Spleen (tissue), 11 donors: ENCODE data around the gene REG4. TPM values are rescaled to one million over a fixed set of nuclear protein-coding genes. Genes with fewer than 3 reads are reported as not detected.

Experiments
- DNase-seq: peaks from one replicate; pipeline ENCODE4 v3.0.0-alpha.2; 2020
- H3K27ac ChIP-seq, 8 donors: fragments of 200-600 bp; sonication (generic) in 7 of 8; 1 replicate in 4 of 8; 2 replicates in 4 of 8; pipeline versions ENCODE4 v1.5.0 to v1.8.0; 2016 to 2021; ENCODE audit warnings: inconsistent platforms in 4 of 8, mild to moderate bottlenecking in 4 of 8, moderate library complexity in 1 of 8
- H3K27me3 ChIP-seq, 7 donors: fragments of 200-600 bp; sonication (generic) in 6 of 7; replicated peaks in 1 of 7; 1 replicate in 4 of 7; 2 replicates in 3 of 7; pipeline versions ENCODE4 v1.5.0 to v1.8.0; 2016 to 2021; ENCODE audit warnings: inconsistent platforms in 3 of 7, mild to moderate bottlenecking in 1 of 7
- H3K36me3 ChIP-seq, 6 donors: fragments of 200-600 bp; sonication (generic) in 5 of 6; 1 replicate in 4 of 6; 2 replicates in 2 of 6; pipeline versions ENCODE4 v1.5.0 to v1.8.0; 2016 to 2021; ENCODE audit warnings: inconsistent platforms in 2 of 6
- H3K4me1 ChIP-seq, 6 donors: fragments of 200-600 bp; sonication (generic) in 5 of 6; 1 replicate in 3 of 6; 2 replicates in 3 of 6; pipeline versions ENCODE4 v1.5.0 to v1.8.0; 2016 to 2021; ENCODE audit warnings: inconsistent platforms in 3 of 6
- H3K4me3 ChIP-seq, 8 donors: fragments of 200-600 bp; sonication (generic) in 7 of 8; 1 replicate in 4 of 8; 2 replicates in 4 of 8; pipeline versions ENCODE4 v1.5.0 to v1.8.0; 2016 to 2021; ENCODE audit warnings: inconsistent platforms in 4 of 8, mild to moderate bottlenecking in 4 of 8, moderate library complexity in 2 of 8
- H3K9me3 ChIP-seq, 8 donors: fragments of 200-600 bp; sonication (generic) in 7 of 8; 1 replicate in 4 of 8; 2 replicates in 4 of 8; pipeline versions ENCODE4 v1.5.0 to v1.8.0; 2016 to 2021; ENCODE audit warnings: inconsistent platforms in 4 of 8
- POLR2A ChIP-seq, 3 donors: fragments of 450-650 bp; IDR thresholded peaks; one replicate each; pipeline ENCODE4 v1.5.1; 2017; ENCODE audit warnings: antibody characterized with exemption in 3 of 3, mild to moderate bottlenecking in 1 of 3
- POLR2AphosphoS5 ChIP-seq, 3 donors: sonication (generic); formaldehyde crosslinking; IDR thresholded peaks; one replicate each; pipeline ENCODE4 v1.5.1; 2017; ENCODE audit warnings: antibody characterized with exemption in 3 of 3
- WGBS, 5 donors: extraction: QIAGEN DNeasy Blood & Tissue Kit in 3 of 5; methylation state at CpG; one replicate each; pipeline versions ENCODE4 v1.1.5 to v1.1.7; 2013 to 2018; 5-methylcytosine and 5-hydroxymethylcytosine counted together
- intact Hi-C: fragments of 100-400 bp; cut with DNase I; formaldehyde crosslinking; loops from one replicate; pipeline ENCODE4 v1.15.0; 2023; ENCODE audit warnings: low total_unique reads
- polyA plus RNA-seq, 3 donors: library from polyadenylated mRNA; stranded (reverse); fragments of 200-250 nt; gene quantifications; one replicate each; pipeline ENCODE4 v1.2.1, GENCODE V29; 2013
- total RNA-seq, 7 donors: library from RNA; depleted of rRNA in 3 of 7; stranded (reverse); fragments of >200 nt in 3 of 7; fragmentation: NEBNext Ultra II Directional in 4 of 7; extraction: Animal tissue kit (Norgen Biotek cat#: 25700) in 4 of 7; gene quantifications; one replicate each; pipeline versions ENCODE4 v1.1.0 to v1.2.1, GENCODE V29; 2016 to 2021
- TF ChIP-seq, protein P1 (sequence below), 11 experiments: fragments of 200-600 bp in 7 of 11; fragments of 450-650 bp in 4 of 11; sonication (generic) in 4 of 11; IDR thresholded peaks in 8 of 11; conservative IDR thresholded peaks in 3 of 11; 1 replicate in 7 of 11; 2 replicates in 4 of 11; pipeline versions ENCODE4 v1.4.0 to v1.8.0; 2016 to 2021; ENCODE audit warnings: antibody characterized with exemption in 11 of 11, inconsistent platforms in 4 of 11, mild to moderate bottlenecking in 1 of 11
- donor health status: healthy with polysubstance abuse.
- donor health status: DM: no; HTN: no; CAD: no; lungs with moderate emphysema.
- donor health status: DM: no; HTN: no; CAD: no.
- donor health status: Bipolar disorder and iron deficiency.
- donor health status: healthy.
- donor health status: DM: no; HTN: no; CAD: no.
- donor health status: DM: yes; HTN: yes; CAD: no.

The REG4 gene
- total and polyA plus RNA-seq, 10 donors: 0.24 to 0.40 TPM; not detected in 8

DNA sequence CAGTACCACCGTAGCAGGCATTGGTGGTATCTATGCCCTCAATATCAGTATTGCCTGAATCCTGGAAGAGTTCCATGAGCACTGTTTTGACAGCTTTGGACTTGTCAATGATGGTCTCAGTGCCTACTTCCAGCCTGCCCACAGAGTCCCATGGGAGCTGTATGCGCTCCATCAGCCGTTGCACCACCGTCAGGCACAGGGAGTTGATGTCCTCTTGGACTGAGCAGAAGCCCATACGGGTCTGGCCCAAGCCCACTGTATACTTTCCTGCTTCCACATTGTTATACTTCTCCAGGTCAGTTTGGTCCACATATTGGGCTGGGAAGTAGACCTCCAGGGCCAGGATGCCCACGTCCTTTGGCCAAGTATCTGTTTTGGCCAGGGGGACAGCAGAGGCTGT is 47.0 kb downstream of the REG4 start:
- Histone ChIP-seq H3K9me3 (no peaks in the 10 kb centered on the region), H3K27ac (no peak overlapping the region), H3K27me3 (peaks cover 0 to 17% (median 0%) of the 10 kb centered on the region in 7 donors), H3K4me1 (no peaks in the 10 kb centered on the region), H3K4me3 (no peak overlapping the region), H3K36me3 (no peaks in the 10 kb centered on the region)
- WGBS, 5 donors: 85 to 92% (median 88%) methylated on average over 6 of the region's 6 CpGs
- no peak for DNase-seq
- TF ChIP-seq POLR2AphosphoS5 (IDR thresholded peaks at IDR 0.05) (no peak), POLR2A (IDR thresholded peaks at IDR 0.05) (no peak)
- TF ChIP-seq, protein P1, sequence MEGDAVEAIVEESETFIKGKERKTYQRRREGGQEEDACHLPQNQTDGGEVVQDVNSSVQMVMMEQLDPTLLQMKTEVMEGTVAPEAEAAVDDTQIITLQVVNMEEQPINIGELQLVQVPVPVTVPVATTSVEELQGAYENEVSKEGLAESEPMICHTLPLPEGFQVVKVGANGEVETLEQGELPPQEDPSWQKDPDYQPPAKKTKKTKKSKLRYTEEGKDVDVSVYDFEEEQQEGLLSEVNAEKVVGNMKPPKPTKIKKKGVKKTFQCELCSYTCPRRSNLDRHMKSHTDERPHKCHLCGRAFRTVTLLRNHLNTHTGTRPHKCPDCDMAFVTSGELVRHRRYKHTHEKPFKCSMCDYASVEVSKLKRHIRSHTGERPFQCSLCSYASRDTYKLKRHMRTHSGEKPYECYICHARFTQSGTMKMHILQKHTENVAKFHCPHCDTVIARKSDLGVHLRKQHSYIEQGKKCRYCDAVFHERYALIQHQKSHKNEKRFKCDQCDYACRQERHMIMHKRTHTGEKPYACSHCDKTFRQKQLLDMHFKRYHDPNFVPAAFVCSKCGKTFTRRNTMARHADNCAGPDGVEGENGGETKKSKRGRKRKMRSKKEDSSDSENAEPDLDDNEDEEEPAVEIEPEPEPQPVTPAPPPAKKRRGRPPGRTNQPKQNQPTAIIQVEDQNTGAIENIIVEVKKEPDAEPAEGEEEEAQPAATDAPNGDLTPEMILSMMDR (IDR thresholded peaks at IDR 0.05 in 8 of 11, conservative IDR thresholded peaks at IDR 0.05 in 3 of 11): no peak
- intact Hi-C loops: no loop called here

DNA sequence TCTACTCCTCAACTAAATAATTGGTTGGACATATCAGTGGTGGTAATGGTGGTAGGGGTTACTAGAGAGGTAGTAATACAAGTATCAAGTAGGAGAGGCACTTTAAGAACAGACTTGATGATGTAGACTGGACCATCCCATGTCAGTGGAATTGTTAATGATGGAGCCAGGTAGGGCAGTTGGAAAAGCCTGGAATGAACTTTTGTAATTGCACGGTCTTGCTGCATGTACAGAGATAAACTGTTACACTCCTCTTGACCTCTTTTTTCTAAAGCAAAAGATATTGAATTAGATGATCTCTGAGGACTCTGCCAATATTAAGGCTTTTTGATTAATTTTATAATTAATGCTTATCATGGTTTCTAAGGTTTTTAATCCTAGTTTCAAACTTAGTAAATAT is 48.3 kb downstream of the REG4 start:
- 81 to 97% (median 91%) methylated on average over 1 of the region's 1 CpG for WGBS, 5 donors

DNA sequence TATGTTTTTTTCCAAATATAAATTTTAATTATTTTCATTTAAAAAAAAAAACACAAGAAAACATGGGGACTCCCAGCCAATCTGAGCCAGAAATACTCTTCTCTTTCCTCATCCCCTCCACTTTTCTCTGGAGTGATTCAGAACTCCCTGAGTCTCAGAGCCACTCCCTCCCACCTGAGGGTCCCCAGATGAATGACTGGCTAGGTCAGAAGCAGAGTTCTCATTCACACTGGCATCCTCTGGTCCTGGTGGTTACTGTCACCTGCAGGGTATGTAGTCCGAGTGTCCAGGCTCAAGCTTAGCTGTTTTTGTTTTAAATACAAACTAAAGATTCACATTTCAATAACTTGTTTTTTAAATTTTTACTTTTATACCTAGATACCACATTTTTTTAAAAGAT is 48.9 kb downstream of the REG4 start:
- no peak for DNase-seq
- intact Hi-C loops: no loop called here
- Histone ChIP-seq H3K27me3 (peaks cover 0 to 7% (median 0%) of the 10 kb centered on the region in 7 donors), H3K4me1 (no peaks in the 10 kb centered on the region), H3K4me3 (no peak overlapping the region), H3K9me3 (no peaks in the 10 kb centered on the region), H3K27ac (no peak overlapping the region), H3K36me3 (no peaks in the 10 kb centered on the region)
- WGBS, 5 donors: 82 to 96% (median 90%) methylated on average over 1 of the region's 1 CpG
- TF ChIP-seq, protein P1 (IDR thresholded peaks at IDR 0.05 in 8 of 11, conservative IDR thresholded peaks at IDR 0.05 in 3 of 11): no peak

More for the DNA sequence above, 48.3 kb downstream of the REG4 start:
- no peak overlapping the region for H3K27ac ChIP-seq
- TF ChIP-seq POLR2AphosphoS5 (IDR thresholded peaks at IDR 0.05) (no peak), POLR2A (IDR thresholded peaks at IDR 0.05) (no peak)
- TF ChIP-seq, protein P1 (IDR thresholded peaks at IDR 0.05 in 8 of 11, conservative IDR thresholded peaks at IDR 0.05 in 3 of 11): no peak
- no peaks in the 10 kb centered on the region for H3K4me1 ChIP-seq
- no peaks in the 10 kb centered on the region for H3K9me3 ChIP-seq
- intact Hi-C loops: no loop called here
- no peak for DNase-seq
- H3K4me3 ChIP-seq: no peak overlapping the region
- no peaks in the 10 kb centered on the region for H3K36me3 ChIP-seq
- H3K27me3 ChIP-seq: peaks cover 0 to 7% (median 0%) of the 10 kb centered on the region in 7 donors

DNA sequence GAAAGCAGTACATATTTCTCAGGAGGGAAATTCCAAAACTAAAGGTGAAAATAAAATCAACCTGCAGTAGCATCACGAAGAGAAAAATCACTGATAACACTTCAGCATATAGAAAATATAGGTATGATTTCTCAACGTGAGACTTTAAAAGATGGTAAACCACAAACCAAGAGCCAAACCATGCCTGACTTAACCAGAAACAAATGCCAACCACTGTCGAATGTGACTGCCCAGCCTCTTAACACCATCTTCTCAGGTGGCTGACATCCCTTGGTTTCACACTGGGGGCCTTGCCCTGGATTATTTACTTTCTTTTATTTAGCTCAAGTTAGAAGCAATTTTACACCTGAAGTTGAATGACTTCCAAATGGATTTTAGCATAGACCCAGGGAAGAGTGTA is 52.7 kb downstream of the REG4 start:
- TF ChIP-seq POLR2A (IDR thresholded peaks at IDR 0.05) (no peak), POLR2AphosphoS5 (IDR thresholded peaks at IDR 0.05) (no peak)
- TF ChIP-seq, protein P1 (IDR thresholded peaks at IDR 0.05 in 8 of 11, conservative IDR thresholded peaks at IDR 0.05 in 3 of 11): no peak
- no peak for DNase-seq
- WGBS, 5 donors: 53 to 59% (median 58%) methylated on average over 3 of the region's 3 CpGs

More for the DNA sequence above, 52.7 kb downstream of the REG4 start:
- Histone ChIP-seq H3K27ac (no peak overlapping the region), H3K27me3 (peaks cover 0 to 4% (median 0%) of the 10 kb centered on the region in 7 donors), H3K4me1 (no peaks in the 10 kb centered on the region), H3K9me3 (no peaks in the 10 kb centered on the region), H3K4me3 (no peak overlapping the region), H3K36me3 (no peaks in the 10 kb centered on the region)
- intact Hi-C loops: no loop called here
